Measurements from ENCODE around the gene ANKRD13B. TPM values are rescaled to one million over a fixed set of nuclear protein-coding genes. Genes with fewer than 3 reads are reported as not detected.

Gene ANKRD13B
- total RNA-seq, 2 experiments from 2014 or later: 12.3 to 12.8 TPM

DNA sequence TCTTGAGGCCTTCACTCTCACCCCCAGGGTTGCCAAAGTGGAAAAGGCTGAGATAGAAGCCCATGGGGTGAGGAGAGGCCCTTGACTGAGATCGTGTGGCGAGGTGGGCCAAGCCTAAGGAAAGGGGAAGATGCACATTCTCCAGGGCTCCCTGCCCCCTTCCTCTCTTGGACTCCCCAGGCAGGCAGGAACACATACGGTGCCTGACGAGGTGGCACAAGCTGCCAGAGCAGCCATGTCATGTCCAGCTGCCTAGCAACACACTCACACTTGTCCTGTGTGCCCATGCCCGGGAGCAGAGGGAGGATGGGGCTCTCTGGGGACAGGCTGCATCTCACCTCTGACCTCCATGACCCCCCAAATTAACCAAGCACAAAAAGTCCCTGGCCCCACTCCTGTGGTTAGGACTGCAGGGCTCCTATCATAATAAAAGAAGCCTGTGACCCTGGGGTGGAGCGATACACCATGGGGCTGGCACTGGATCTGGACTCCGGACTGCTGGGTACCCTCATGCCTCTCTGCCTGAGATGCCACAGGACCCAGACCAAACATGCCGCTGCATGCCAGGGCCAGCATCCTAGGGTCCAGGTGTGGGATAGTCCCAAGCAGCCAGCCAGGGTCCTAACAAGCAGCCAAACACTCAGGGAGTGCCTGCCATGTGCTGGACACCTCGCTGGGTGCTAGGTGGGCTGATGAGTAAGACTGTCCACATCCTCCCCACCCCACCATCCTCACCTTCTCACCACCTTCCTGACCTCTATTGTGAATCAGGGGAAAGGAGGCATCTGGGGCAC, 6.1 kb upstream of the ANKRD13B start:
- Mint-ChIP-seq H3K36me3 (ENCODE audit: low read depth) (peaks cover 19% of the 10 kb centered on the region), H3K27ac (peak overlapping the region; percentile 86), H3K4me1 (peaks cover 82% of the 10 kb centered on the region), H3K9me3 (no peaks in the 10 kb centered on the region), H3K27me3 (no peaks in the 10 kb centered on the region), H3K4me3 (peak overlapping the region; percentile 98)
- ChIA-PET POLR2A (no interaction called here), CTCF (interaction anchor here (1.3 to 4.9 kb wide), 8 partner anchors 8 to 31 kb away, joined by 3 to 36 read pairs (median 6); partner anchors contain the start of gene TP53I13)
- DNase-seq: no peak

DNA sequence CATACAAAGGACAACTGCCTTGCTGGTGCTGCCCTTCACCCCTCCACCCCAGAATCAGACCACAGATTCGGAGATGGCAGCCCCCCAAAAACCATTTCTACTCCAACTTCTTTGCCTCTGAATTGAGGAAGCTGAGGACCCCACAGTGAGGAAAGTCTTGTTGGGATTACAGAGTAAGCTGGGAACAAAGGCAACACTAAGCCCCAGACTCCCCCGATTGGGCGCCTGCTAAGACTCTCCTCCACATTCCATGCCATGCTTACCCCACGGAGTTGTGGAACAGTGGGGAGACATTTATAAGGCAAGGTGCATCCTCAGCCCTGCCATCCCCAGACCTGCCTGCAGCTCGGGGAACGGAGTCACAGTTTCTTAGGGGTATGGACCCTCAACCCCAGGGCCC, 5.3 kb upstream of the ANKRD13B start:
- no peak overlapping the region for H3K27ac Mint-ChIP-seq
- H3K4me3 Mint-ChIP-seq: peak overlapping the region; percentile 98
- peaks cover 13% of the 10 kb centered on the region for H3K36me3 Mint-ChIP-seq (ENCODE audit: low read depth)

GRCh38 chr17:29588017-29588561, 4.8 kb upstream of the ANKRD13B start:
- H3K27ac Mint-ChIP-seq: peak overlapping the region; percentile 90
- DNase-seq: no peak
- H3K36me3 Mint-ChIP-seq (ENCODE audit: low read depth): peaks cover 8% of the 10 kb centered on the region
- peaks cover 82% of the 10 kb centered on the region for H3K4me1 Mint-ChIP-seq
- ChIA-PET POLR2A (no interaction called here), CTCF (interaction anchor here (0.5 to 4.9 kb wide), 9 partner anchors 9 to 774 kb away, joined by 3 to 36 read pairs (median 5); partner anchors contain the start of gene TP53I13)
- no peaks in the 10 kb centered on the region for H3K27me3 Mint-ChIP-seq
- H3K4me3 Mint-ChIP-seq: peak overlapping the region; percentile 98
- no peaks in the 10 kb centered on the region for H3K9me3 Mint-ChIP-seq

More for the DNA sequence above, 5.3 kb upstream of the ANKRD13B start:
- DNase-seq: no peak
- H3K27me3 Mint-ChIP-seq: no peaks in the 10 kb centered on the region
- H3K4me1 Mint-ChIP-seq: peaks cover 83% of the 10 kb centered on the region
- ChIA-PET CTCF (interaction anchor here (0.6 to 4.9 kb wide), 8 partner anchors 8 to 438 kb away, joined by 3 to 36 read pairs (median 6); partner anchors contain the start of gene TP53I13), POLR2A (no interaction called here)
- H3K9me3 Mint-ChIP-seq: no peaks in the 10 kb centered on the region

GRCh38 chr17:29588562-29589411, 4.1 kb upstream of the ANKRD13B start:
- H3K27me3 Mint-ChIP-seq: no peaks in the 10 kb centered on the region
- H3K27ac Mint-ChIP-seq: peak overlapping the region; percentile 90
- ChIA-PET CTCF (interaction anchor here (0.5 to 4.9 kb wide), 8 partner anchors 9 to 774 kb away, joined by 3 to 36 read pairs (median 6); partner anchors contain the start of gene TP53I13), POLR2A (no interaction called here)
- H3K4me1 Mint-ChIP-seq: peaks cover 76% of the 10 kb centered on the region
- DNase-seq: peak; percentile 43
- H3K9me3 Mint-ChIP-seq: no peaks in the 10 kb centered on the region
- peak overlapping the region; percentile 98 for H3K4me3 Mint-ChIP-seq
- H3K36me3 Mint-ChIP-seq (ENCODE audit: low read depth): peaks cover 3% of the 10 kb centered on the region

DNA sequence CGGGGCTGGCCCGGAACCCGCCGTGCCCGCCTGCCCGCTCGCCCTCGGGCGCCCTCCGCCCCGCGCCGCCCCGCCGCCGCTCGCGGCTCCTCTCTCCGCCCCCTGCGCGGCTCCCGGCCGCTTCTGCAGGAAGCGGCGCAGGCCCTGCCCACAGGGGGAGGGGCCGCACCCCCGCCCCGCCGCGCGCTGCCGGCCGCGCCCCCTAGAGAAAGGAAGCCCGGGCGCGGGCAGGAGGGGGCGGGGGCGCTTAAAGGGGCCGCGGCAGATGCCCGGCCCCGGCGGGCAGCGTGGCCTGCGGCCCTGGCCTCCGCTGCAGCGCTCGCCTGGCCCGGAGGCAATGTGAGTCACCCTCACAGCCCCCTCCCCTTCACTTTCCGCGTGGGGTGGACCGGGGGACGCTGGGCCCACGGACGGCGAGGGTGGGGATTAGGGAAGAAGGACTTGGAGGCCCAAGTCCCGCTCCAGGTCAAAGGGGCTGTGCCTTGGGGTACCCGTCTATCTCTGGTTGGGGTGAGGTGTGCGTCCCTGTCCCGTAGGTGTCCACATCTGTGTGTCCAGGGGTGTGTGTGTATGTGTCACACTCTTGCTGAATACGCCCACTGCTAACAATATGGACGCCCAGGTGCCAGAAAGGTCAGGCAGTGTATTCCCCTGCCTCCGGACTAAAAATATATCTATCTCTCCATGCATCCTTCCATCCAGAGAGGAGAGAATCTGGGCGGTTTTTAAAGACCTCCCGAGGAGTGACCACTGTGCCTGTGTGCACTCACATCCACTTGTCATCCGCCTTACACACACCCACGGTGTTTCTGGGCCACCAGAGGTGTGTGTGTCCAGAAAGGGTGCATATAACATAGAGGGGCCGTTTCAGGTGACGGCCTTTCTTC, 3.2 kb upstream of the ANKRD13B start, which contains the start of gene GIT1:
Gene GIT1, minus strand, starts transcription at position 125 of the 887 bp plus-strand sequence. CDS start 270 bp downstream, outside the sequence.
- H3K4me3 Mint-ChIP-seq: peak within 1 kb of the TSS; percentile 98
- ChIA-PET POLR2A (no interaction called here), CTCF (interaction anchor here (2.1 to 4.9 kb wide), 2 partner anchors 24 to 28 kb away, joined by 10 to 36 read pairs; no protein-coding TSS in a partner anchor)
- no peaks in the 10 kb centered on the region for H3K9me3 Mint-ChIP-seq
- H3K4me1 Mint-ChIP-seq: peaks cover 73% of the 10 kb centered on the region
- peaks cover 2% of the 10 kb centered on the region for H3K36me3 Mint-ChIP-seq (ENCODE audit: low read depth)
- H3K27me3 Mint-ChIP-seq: no peaks in the 10 kb centered on the region
- DNase-seq: peak; percentile 86
- H3K27ac Mint-ChIP-seq: peak within 1 kb of the TSS; percentile 93

GRCh38 chr17:29590411-29591145, 2.4 kb upstream of the ANKRD13B start:
- ChIA-PET CTCF (interaction anchor here (0.9 to 5.0 kb wide), 7 partner anchors 9 to 221 kb away, joined by 3 to 116 read pairs (median 17); partner anchors contain the start of genes ABHD15 and TP53I13), POLR2A (no interaction called here)
- Mint-ChIP-seq H3K27me3 (no peaks in the 10 kb centered on the region), H3K27ac (peak overlapping the region; percentile 93), H3K4me3 (peak overlapping the region; percentile 77), H3K9me3 (no peaks in the 10 kb centered on the region), H3K4me1 (peaks cover 64% of the 10 kb centered on the region), H3K36me3 (ENCODE audit: low read depth) (peaks cover 2% of the 10 kb centered on the region)
- no peak for DNase-seq

- peak; percentile 30 for DNase-seq
- Mint-ChIP-seq H3K9me3 (no peaks in the 10 kb centered on the region), H3K27ac (peak overlapping the region; percentile 82), H3K4me3 (peak overlapping the region; percentile 77), H3K4me1 (peaks cover 58% of the 10 kb centered on the region), H3K27me3 (no peaks in the 10 kb centered on the region), H3K36me3 (ENCODE audit: low read depth) (peaks cover 2% of the 10 kb centered on the region)
- ChIA-PET CTCF (interaction anchor here (0.8 to 5.0 kb wide), 14 partner anchors 9 to 341 kb away, joined by 3 to 116 read pairs (median 6); partner anchors contain the start of genes ABHD15, SSH2 and TP53I13), POLR2A (interaction anchor here (1.8 kb wide), 1 partner anchor 26 kb away, joined by 5 read pairs; no protein-coding TSS in a partner anchor)
Observed at GRCh38 chr17:29591146-29591736, 1.7 kb upstream of the ANKRD13B start.

GRCh38 chr17:29591737-29592608, 959 bp upstream of the ANKRD13B start:
- peaks cover 50% of the 10 kb centered on the region for H3K4me1 Mint-ChIP-seq
- peaks cover 2% of the 10 kb centered on the region for H3K36me3 Mint-ChIP-seq (ENCODE audit: low read depth)
- H3K27me3 Mint-ChIP-seq: no peaks in the 10 kb centered on the region
- peak overlapping the region; percentile 77 for H3K4me3 Mint-ChIP-seq
- H3K9me3 Mint-ChIP-seq: no peaks in the 10 kb centered on the region
- CTCF ChIA-PET: interaction anchor here (0.6 to 5.0 kb wide), 24 partner anchors 8 to 369 kb away, joined by 3 to 116 read pairs (median 4); partner anchors contain the start of genes ABHD15, SSH2 and TP53I13
- peak overlapping the region; percentile 82 for H3K27ac Mint-ChIP-seq
- DNase-seq: peak; percentile 79
- POLR2A ChIA-PET: interaction anchor here (1.8 kb wide), 1 partner anchor 25 kb away, joined by 5 read pairs; no protein-coding TSS in a partner anchor

DNA sequence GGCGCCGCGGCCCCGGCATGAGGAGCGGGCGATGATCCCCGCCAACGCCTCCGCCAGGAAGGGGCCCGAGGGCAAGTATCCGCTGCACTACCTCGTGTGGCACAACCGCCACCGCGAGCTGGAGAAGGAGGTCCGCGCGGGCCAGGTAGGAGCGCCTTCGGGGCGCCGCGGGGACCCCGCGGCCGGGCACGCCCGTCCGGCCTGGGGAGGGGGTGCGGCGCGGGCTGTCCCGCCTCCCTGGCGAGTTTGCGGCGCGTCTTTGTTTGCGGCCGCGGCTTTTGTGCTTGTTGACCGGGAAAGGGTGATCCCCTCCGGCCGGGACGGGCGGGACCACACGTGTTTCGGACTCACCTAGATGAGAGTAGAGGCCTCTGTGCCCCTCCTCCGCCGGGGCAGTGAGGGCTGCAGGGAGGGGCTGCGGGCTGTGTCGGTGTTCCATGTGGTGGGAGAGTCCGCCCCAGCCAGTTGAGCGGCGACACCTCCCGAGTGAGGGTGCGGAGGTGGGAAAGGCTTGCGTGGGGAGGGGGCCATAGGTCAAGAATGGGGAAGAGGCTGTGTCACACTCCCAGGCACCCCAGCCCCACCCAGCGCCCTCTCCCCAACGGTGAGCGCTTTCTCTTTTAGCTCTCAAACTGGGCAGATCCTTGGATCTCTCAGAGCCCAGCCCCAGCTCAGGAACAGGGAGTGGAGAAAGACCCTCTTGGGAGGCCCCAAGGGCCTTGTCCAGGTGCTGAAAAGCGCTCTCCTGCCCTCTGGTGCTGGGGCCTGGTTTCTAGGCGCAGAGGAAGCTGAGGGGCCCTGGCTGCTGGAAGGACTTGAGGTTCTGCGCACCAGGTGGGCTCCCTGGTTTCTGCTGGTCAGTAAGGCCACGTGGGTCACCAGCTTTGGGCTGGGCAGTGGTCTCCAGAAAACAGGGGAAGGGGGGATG, 923 bp downstream of the ANKRD13B start:
- peak overlapping the region; percentile 36 for H3K27ac Mint-ChIP-seq
- DNase-seq: peak; percentile 47
- peaks cover 37% of the 10 kb centered on the region for H3K4me1 Mint-ChIP-seq
- ChIA-PET CTCF (interaction anchor here (0.5 to 5.0 kb wide), 11 partner anchors 7 to 128 kb away, joined by 3 to 116 read pairs (median 7); no protein-coding TSS in a partner anchor), POLR2A (interaction anchor here (0.6 kb wide), 1 partner anchor 227 kb away, joined by 8 read pairs; no protein-coding TSS in a partner anchor)
- peak overlapping the region; percentile 68 for H3K4me3 Mint-ChIP-seq
- H3K27me3 Mint-ChIP-seq: no peaks in the 10 kb centered on the region
- no peaks in the 10 kb centered on the region for H3K36me3 Mint-ChIP-seq (ENCODE audit: low read depth)
- H3K9me3 Mint-ChIP-seq: no peaks in the 10 kb centered on the region

Measured in activated CD4-positive, alpha-beta T cell treated with anti-CD3 and anti-CD28 coated beads, Interleukin-2, amount 10 ng/mL, durations not matched to agents 7 days and 5 days (primary cell).